OCI-LY7 (cell line): ENCODE data around the gene INPP5F. TPM values are rescaled to one million over a fixed set of nuclear protein-coding genes. Genes with fewer than 3 reads are reported as not detected.

ENCODE experiments used
- BruUV-seq: library from RNA; stranded (reverse); fragments of 400-500 nt; replicated peaks from 2 replicates; lab custom pipeline; 2021; lab: Mats Ljungman, UMichigan
- CTCF ChIA-PET: fragments of 300-600 bp; sonication (Branson Sonifier 250); formaldehyde crosslinking; loops from one replicate; lab custom pipeline; 2022; ENCODE audit warnings: antibody characterized with exemption; ENCODE audit not compliant: unreplicated experiment; lab: Charles Lee
- POLR2A ChIA-PET: fragments of 300-600 bp; sonication (Branson Sonifier 250); formaldehyde crosslinking; loops from one replicate; lab custom pipeline; 2022; ENCODE audit warnings: antibody characterized with exemption; lab: Charles Lee
- DNase-seq: peaks from one replicate; pipeline ENCODE4 v3.0.0-alpha.2; 2015; ENCODE audit warnings: low spot score
- H2AFZ ChIP-seq: fragments of 200-600 bp; sonication (generic), shearing (Covaris generic); 2 replicates; pipeline ENCODE4 v1.6.1; 2014; ENCODE audit warnings: mild to moderate bottlenecking, antibody characterized with exemption, low read length, moderate library complexity
- H3K27ac ChIP-seq: fragments of 200-600 bp; sonication (generic); 2 replicates; pipeline ENCODE4 v1.5.1; 2014; ENCODE audit warnings: mixed run types, low read depth, mild to moderate bottlenecking, moderate library complexity, low read length, inconsistent platforms; ENCODE audit not compliant: poor library complexity, severe bottlenecking
- H3K36me3 ChIP-seq: fragments of 200-600 bp; sonication (generic); 2 replicates; pipeline ENCODE4 v1.6.1; 2014; ENCODE audit warnings: mild to moderate bottlenecking, antibody characterized with exemption, low read length, moderate library complexity, mixed read lengths; ENCODE audit not compliant: insufficient read depth
- H3K4me1 ChIP-seq: fragments of 200-600 bp; sonication (generic); 2 replicates; pipeline ENCODE4 v1.5.1; 2014; ENCODE audit warnings: mild to moderate bottlenecking, low read length; ENCODE audit not compliant: insufficient read depth, poor library complexity, severe bottlenecking
- H3K4me2 ChIP-seq: fragments of 200-600 bp; sonication (generic); 2 replicates; pipeline ENCODE4 v1.6.1; 2014; ENCODE audit warnings: mild to moderate bottlenecking, low read length
- H3K4me3 ChIP-seq: fragments of 200-600 bp; sonication (generic); 2 replicates; pipeline ENCODE4 v1.5.1; 2014; ENCODE audit warnings: mild to moderate bottlenecking, low read depth, low read length; ENCODE audit not compliant: poor library complexity, severe bottlenecking
- H3K79me2 ChIP-seq: fragments of 200-600 bp; sonication (generic); 2 replicates; pipeline ENCODE4 v1.6.1; 2016; ENCODE audit warnings: low read depth, mild to moderate bottlenecking, low read length, moderate library complexity, mixed read lengths; ENCODE audit not compliant: insufficient read depth
- H3K9me2 ChIP-seq: fragments of 200-600 bp; sonication (generic); 2 replicates; pipeline ENCODE4 v1.6.1; 2016; ENCODE audit warnings: mild to moderate bottlenecking, low read length, mixed read lengths; ENCODE audit not compliant: insufficient read depth
- H3K9me3 ChIP-seq: fragments of 200-600 bp; sonication (generic); 2 replicates; pipeline ENCODE4 v1.6.1; 2014; ENCODE audit warnings: mild to moderate bottlenecking, mixed run types, low read length, mixed read lengths
- H4K20me1 ChIP-seq: fragments of 200-600 bp; sonication (generic); 2 replicates; pipeline ENCODE4 v1.6.1; 2014; ENCODE audit warnings: mild to moderate bottlenecking, antibody characterized with exemption, low read length, moderate library complexity, mixed read lengths; ENCODE audit not compliant: insufficient read depth
- EZH2phosphoT487 ChIP-seq: fragments of 200-600 bp; sonication (generic); IDR thresholded peaks from 2 replicates; pipeline ENCODE4 v1.6.1; 2018; ENCODE audit warnings: low read depth, borderline replicate concordance, mild to moderate bottlenecking, mixed run types, antibody characterized with exemption, low read length, moderate library complexity, mixed read lengths
- intact Hi-C: fragments of 100-400 bp; cut with micrococcal nuclease; formaldehyde crosslinking; loops from one replicate; pipeline ENCODE4 v1.10.0; 2022; ENCODE audit not compliant: unreplicated experiment
- total RNA-seq, 2 experiments: library from RNA; depleted of rRNA in 1 of 2; stranded (reverse); fragments of >200 nt in 1 of 2; shearing (Covaris generic) in 1 of 2; gene quantifications; 2 replicates each; pipeline ENCODE4 v1.2.3, GENCODE V29; 2014 to 2022
- TF ChIP-seq, protein P1 (sequence below): fragments of 200-600 bp; sonication (generic); conservative IDR thresholded peaks from 2 replicates; pipeline ENCODE4 v1.5.1; 2014; ENCODE audit warnings: mild to moderate bottlenecking, antibody characterized with exemption, low read length, moderate library complexity, mixed read lengths

INPP5F gene
- total RNA-seq, 2 experiments from 2014 or later, result 6.2 to 12.8 TPM

DNA sequence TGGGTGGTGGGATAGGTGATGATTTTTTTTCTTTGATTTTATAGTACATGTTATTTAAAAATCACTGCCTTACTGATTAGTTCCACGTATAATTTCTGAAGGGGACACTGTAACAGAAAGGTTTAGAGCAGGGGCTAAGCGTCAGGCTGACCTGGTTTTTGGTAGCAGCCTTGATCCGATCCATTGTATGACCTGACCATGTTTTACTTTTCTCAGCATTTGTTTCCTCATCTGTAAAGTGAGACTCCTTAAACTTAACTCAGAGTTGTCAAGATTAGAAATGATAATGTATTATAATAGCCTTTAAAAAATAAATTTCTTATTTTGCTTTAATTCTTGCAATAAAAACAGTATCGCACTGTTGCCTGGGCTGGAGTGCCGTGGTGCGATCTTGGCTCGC lies 23.6 kb downstream of the INPP5F start:
- TF ChIP-seq EZH2phosphoT487, result no peak
- TF ChIP-seq, protein P1, sequence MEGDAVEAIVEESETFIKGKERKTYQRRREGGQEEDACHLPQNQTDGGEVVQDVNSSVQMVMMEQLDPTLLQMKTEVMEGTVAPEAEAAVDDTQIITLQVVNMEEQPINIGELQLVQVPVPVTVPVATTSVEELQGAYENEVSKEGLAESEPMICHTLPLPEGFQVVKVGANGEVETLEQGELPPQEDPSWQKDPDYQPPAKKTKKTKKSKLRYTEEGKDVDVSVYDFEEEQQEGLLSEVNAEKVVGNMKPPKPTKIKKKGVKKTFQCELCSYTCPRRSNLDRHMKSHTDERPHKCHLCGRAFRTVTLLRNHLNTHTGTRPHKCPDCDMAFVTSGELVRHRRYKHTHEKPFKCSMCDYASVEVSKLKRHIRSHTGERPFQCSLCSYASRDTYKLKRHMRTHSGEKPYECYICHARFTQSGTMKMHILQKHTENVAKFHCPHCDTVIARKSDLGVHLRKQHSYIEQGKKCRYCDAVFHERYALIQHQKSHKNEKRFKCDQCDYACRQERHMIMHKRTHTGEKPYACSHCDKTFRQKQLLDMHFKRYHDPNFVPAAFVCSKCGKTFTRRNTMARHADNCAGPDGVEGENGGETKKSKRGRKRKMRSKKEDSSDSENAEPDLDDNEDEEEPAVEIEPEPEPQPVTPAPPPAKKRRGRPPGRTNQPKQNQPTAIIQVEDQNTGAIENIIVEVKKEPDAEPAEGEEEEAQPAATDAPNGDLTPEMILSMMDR, result no peak
- Histone ChIP-seq H3K9me2 (no peaks in the 10 kb centered on the region), H3K79me2 (no peaks in the 10 kb centered on the region), H3K4me2 (no peak overlapping the region), H3K4me1 (no peaks in the 10 kb centered on the region), H4K20me1 (no peaks in the 10 kb centered on the region), H3K4me3 (no peak overlapping the region), H3K9me3 (no peaks in the 10 kb centered on the region), H3K27ac (no peak overlapping the region), H2AFZ (no peak overlapping the region), H3K36me3 (no peaks in the 10 kb centered on the region)
- CTCF ChIA-PET, result no interaction called here
- intact Hi-C loops, result no loop called here
- POLR2A ChIA-PET, result interaction anchor here (0.7 kb wide), 1 partner anchor 62 kb away, joined by 3 read pairs; no protein-coding TSS in a partner anchor
- DNase-seq, result no peak
- BruUV-seq, result no TSS peak

DNA sequence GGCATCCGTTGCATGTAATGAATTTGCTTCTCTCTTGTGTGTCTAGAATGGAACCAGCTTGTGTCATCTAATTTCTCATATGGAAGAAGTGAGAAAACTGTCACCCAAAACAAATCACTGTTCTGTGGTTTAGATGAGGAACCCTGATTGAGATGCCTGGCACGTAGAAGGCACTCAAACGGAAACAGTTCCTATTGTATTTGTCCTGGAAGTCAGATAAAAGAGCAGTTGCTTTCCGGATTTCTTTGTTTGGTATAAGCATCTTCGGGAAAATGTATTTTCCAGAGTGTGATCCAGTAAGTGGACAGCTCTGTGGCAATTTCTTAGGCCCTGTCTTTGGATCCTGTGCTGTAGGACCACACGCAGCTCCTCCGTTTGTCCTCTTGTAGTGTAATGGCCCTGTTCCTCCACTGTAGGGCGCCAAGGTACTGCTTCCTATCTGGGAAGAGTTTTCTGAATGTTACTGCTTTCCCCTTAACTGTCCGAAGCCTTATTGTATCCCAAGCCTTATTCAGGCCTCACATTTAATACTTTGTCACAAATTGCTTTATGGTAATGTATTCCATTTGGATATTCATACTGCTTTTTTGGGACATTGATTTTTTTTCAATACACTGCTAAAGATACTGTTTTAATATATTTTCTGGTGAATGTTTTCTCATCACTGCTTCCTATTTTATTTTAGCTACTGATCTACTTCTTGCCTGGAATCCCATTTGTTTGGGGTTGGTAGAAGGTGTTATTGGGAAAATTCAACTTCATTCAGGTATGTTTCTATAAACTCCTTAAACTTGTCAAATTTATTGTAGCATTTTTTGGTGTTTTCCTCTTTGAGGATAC lies 24.8 kb downstream of the INPP5F start:
- no peaks in the 10 kb centered on the region for H3K4me1 ChIP-seq
- ChIA-PET POLR2A (interaction anchor here (0.6 to 2.0 kb wide), 7 partner anchors 9 to 513 kb away, joined by 3 to 6 read pairs (median 3); partner anchors contain the start of gene INPP5F), CTCF (interaction anchor here (0.6 to 1.5 kb wide), 5 partner anchors 14 to 587 kb away, joined by 3 to 4 read pairs (median 3); no protein-coding TSS in a partner anchor)
- no peaks in the 10 kb centered on the region for H4K20me1 ChIP-seq
- H2AFZ ChIP-seq, result no peak overlapping the region
- H3K4me3 ChIP-seq, result no peak overlapping the region
- no TSS peak for BruUV-seq
- H3K4me2 ChIP-seq, result no peak overlapping the region
- intact Hi-C loops, result loop anchor here (1.0 to 10.0 kb wide), 4 partner anchors 64 to 587 kb away; no protein-coding TSS in a partner anchor
- DNase-seq, result peak; percentile 74
- TF ChIP-seq, protein P1, result peak; percentile 96
- no peak for TF ChIP-seq EZH2phosphoT487
- H3K79me2 ChIP-seq, result no peaks in the 10 kb centered on the region
- no peak overlapping the region for H3K27ac ChIP-seq
- H3K36me3 ChIP-seq, result no peaks in the 10 kb centered on the region
- H3K9me3 ChIP-seq, result no peaks in the 10 kb centered on the region
- no peaks in the 10 kb centered on the region for H3K9me2 ChIP-seq
